HG02981 (cell line): ENCODE measurements around the gene LRRC7.

Source experiments
- ATAC-seq: cut with Tn5 transposase; IDR thresholded peaks from one replicate; pipeline ENCODE4 v1.9.1; 2021; ENCODE audit warnings: mild to moderate bottlenecking, moderate library complexity; ENCODE audit not compliant: unreplicated experiment

The LRRC7 gene

DNA sequence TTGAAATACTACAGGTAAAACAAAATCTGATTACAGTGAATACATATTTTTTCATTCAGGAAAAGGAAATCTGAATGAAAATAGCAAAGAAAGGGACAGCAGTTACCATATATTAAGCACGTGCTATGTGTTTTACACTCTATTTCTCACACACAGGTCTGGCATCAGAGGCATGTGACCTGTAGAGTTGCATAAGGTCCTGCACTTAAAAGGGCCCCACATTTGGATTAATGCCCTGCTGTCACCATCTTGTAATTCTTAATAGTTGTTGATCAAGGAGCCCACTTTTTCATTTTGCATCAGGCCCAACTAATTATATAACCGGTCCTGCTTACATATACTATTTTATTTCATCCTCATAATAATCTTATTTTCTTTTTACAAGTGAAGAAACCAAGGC is 511.8 kb downstream of the LRRC7 start:
- ATAC-seq, result no peak

GRCh38 chr1:70083519-70083918 is 515.8 kb downstream of the LRRC7 start:
- peak; percentile 68 for ATAC-seq

GRCh38 chr1:70084314-70084915 is 516.7 kb downstream of the LRRC7 start:
- ATAC-seq, result no peak

- ATAC-seq, result no peak
These were observed 517.8 kb downstream of the LRRC7 start for GRCh38 chr1:70085521-70085920.

GRCh38 chr1:70086897-70087296 is 519.2 kb downstream of the LRRC7 start:
- ATAC-seq, result no peak

DNA sequence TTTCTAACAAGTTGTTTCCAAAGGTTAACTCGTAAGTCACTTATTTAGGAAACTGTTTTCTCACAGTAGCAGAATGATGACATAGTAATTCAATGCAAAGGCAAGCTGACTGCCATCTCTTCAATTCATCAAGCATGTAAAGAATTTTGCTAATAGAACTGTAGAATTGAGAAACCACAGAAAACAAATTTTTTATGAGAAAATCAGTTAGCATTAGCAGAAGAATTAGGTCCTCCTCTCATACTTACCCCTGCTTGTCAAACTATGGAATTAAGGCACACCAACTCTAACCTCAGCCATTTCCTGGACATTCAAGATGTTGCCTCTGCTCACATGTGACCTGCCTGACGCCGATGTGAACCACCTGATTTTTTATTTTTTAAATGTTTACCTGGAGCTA is 522.4 kb downstream of the LRRC7 start:
- ATAC-seq, result no peak

DNA sequence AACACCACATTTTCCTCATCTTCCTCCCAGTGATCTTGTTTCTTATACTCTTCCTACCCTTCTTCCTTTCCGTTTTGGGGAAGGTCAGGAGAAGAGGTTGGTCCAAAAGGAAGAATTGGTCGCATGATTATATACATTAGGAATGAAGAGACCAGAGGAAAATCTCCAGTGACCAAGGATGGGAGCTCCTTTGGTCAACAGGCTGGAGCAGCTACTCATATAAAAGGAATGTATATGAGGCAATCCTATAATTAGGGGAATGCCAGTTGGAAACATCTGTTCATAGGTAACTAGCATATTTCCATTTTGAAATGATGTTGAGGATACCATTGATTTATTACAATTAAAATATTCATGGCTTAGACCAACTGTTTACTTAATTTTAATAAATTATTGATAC is 523.2 kb downstream of the LRRC7 start:
- no peak for ATAC-seq

DNA sequence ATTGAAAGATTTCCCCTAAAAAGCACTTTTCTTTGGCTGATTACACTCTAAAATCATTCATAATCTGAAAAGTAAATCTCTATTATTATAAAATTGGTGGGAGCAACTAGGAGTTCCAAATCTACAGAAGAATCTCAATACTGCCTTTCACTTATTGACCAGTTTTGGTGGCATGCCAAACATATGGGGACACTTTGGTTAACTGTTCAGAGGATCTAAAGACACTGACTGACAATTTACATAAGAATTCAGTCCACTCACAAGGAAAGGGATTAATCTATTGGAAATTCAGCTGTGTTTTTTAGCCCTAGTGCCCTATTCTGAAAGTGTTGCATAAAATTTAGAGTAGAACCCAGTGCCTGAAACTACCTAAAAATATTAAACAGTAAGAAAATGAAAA is 524.1 kb downstream of the LRRC7 start:
- ATAC-seq, result no peak

GRCh38 chr1:70092526-70092925 is 524.8 kb downstream of the LRRC7 start:
- no peak for ATAC-seq

GRCh38 chr1:70093250-70093975 is 525.7 kb downstream of the LRRC7 start:
- no peak for ATAC-seq

DNA sequence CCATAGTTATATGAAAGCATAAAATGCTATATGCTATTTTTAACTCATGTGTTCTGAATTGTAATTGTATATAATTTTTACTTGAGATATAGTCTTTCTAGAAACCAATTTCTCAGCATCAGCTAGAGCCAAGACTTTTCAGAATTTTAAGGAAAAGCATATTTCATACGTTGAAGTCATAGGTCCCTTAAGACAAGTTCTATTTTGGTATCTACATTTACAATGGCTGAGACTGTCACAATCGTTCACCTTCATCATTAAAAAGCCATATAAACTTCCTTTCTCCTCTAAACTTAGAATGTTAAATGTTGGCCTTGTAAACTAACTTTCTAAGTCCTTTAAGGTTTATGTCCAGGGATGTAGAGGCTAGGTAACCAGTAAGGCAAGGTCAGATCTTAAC is 533.5 kb downstream of the LRRC7 start:
- ATAC-seq, result no peak

DNA sequence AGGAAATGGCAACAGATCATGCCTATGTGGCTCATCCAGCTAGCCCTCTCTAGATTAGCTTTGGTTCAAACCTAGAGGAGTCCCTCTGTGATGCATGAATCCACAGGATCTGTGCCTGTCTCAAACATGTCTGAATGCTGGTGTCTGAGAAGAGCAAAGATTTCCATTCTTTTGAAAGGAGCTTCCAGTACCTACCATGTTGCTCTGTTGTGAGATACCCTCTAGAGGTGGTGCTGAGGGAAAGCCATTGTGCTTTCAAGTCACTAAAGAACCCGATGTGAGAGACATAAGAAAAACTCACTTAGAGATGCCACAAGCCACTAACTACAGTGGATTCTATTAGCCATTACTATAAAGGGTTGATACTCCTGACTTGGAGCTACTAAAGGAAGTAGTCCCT is 534.1 kb downstream of the LRRC7 start:
- no peak for ATAC-seq

DNA sequence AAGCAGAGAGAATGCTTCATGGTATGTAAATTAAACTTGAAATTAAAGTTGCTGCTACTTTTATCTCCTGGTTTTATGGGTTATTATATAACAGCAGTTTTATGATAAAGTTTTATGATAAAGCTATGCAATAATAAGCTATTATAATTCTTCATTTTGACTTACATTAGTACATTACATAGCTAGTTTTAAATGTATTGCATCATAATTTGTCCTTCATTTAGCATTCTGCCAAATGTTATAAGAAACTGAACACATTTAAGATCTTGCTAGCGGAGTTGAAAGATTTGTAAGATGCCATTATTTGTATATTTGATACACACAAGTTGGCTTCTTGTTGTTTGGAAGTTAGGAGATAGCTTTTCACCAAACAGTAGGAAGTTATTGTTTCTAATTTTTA is 536.0 kb downstream of the LRRC7 start:
- no peak for ATAC-seq

- ATAC-seq, result no peak
These were observed 541.5 kb downstream of the LRRC7 start for GRCh38 chr1:70109241-70109640.

GRCh38 chr1:70112838-70113237 is 545.1 kb downstream of the LRRC7 start:
- no peak for ATAC-seq

GRCh38 chr1:70115315-70115714 is 547.6 kb downstream of the LRRC7 start:
- no peak for ATAC-seq

- ATAC-seq, result no peak
These were observed 549.3 kb downstream of the LRRC7 start for GRCh38 chr1:70117046-70117445.

GRCh38 chr1:70134148-70134547 is 566.4 kb downstream of the LRRC7 start:
- no peak for ATAC-seq

GRCh38 chr1:70140343-70140742 is 572.6 kb downstream of the LRRC7 start:
- ATAC-seq, result no peak

DNA sequence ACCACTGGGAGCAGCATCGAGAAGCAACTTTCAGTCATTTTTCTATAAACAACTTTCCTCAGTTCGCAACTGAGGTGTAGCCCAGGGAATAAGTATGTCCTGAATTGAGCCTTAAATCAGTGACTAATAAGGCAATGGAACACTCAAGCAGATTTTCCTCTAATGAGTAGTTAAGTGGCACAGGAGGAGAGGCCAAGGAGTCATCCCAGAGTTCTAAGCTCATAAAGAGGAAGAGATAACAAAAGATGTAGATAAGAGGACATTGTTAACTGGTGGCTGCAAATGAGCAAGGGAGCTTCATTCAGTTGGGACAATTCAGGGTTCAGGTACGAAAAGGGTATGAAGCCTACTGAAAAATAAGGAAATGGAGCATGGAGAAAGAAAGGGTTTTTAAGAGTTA is 573.2 kb downstream of the LRRC7 start:
- ATAC-seq, result no peak

DNA sequence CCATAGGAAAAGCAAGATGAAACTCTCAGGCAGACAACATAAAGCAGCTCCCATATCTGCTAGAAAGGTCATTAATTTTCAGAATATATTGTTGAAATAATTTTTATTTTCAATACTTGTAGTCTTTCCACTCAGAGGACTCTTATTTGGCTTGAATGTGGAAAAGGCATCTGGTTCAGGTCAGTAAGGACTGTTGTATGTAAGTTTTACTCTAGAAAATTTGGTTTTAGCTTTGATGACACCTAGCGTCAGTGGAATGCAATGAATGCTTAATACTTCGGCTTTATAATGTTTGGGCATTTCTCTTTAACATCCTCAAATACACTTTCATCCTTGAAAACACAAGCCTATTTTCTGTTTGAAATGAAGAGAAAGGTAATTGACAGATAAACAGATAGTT is 574.4 kb downstream of the LRRC7 start:
- ATAC-seq, result no peak

- no peak for ATAC-seq
These were observed 575.4 kb downstream of the LRRC7 start for GRCh38 chr1:70143048-70143659.
